ENCODE measurements around the gene MAMDC2.

The MAMDC2 gene

GRCh38 chr9:70168521-70168920, 124.9 kb downstream of the MAMDC2 start:
- in situ Hi-C loops (cut with MboI; ENCODE audit: low sequenced_read_pairs, unreplicated experiment): no loop called here
- TF ChIP-seq, protein P1, sequence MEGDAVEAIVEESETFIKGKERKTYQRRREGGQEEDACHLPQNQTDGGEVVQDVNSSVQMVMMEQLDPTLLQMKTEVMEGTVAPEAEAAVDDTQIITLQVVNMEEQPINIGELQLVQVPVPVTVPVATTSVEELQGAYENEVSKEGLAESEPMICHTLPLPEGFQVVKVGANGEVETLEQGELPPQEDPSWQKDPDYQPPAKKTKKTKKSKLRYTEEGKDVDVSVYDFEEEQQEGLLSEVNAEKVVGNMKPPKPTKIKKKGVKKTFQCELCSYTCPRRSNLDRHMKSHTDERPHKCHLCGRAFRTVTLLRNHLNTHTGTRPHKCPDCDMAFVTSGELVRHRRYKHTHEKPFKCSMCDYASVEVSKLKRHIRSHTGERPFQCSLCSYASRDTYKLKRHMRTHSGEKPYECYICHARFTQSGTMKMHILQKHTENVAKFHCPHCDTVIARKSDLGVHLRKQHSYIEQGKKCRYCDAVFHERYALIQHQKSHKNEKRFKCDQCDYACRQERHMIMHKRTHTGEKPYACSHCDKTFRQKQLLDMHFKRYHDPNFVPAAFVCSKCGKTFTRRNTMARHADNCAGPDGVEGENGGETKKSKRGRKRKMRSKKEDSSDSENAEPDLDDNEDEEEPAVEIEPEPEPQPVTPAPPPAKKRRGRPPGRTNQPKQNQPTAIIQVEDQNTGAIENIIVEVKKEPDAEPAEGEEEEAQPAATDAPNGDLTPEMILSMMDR (IDR thresholded peaks at IDR 0.05; ENCODE audit: borderline replicate concordance, control extremely low read depth, extremely low read depth, insufficient read depth, missing control alignments): no peak
- DNase-seq (ENCODE audit: low spot score): no peak

DNA sequence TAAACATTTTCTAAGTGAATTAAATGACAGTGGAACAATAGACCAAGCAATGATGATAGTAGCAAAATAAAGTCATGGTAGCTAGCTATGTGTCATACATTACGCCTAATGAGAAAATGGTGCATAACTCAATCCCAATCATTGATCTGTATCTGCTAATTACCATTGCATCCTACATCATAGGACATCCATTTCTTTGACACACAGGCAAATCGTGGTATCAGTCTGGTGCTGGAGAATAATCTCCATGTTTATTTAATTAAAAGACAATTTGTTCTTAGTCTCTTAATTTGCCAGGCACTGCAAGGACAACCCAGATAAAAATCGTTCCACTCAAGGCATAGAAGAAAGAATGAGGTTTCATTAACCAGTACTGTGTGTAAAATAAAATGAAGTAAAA, 125.6 kb downstream of the MAMDC2 start:
- TF ChIP-seq, protein P1 (IDR thresholded peaks at IDR 0.05; ENCODE audit: borderline replicate concordance, control extremely low read depth, extremely low read depth, insufficient read depth, missing control alignments): no peak
- DNase-seq (ENCODE audit: low spot score): no peak
- in situ Hi-C loops (cut with MboI; ENCODE audit: low sequenced_read_pairs, unreplicated experiment): no loop called here

GRCh38 chr9:70170151-70170790, 126.6 kb downstream of the MAMDC2 start:
- in situ Hi-C loops (cut with MboI; ENCODE audit: low sequenced_read_pairs, unreplicated experiment): no loop called here
- no peak for DNase-seq (ENCODE audit: low spot score)
- TF ChIP-seq, protein P1 (IDR thresholded peaks at IDR 0.05; ENCODE audit: borderline replicate concordance, control extremely low read depth, extremely low read depth, insufficient read depth, missing control alignments): no peak

GRCh38 chr9:70172532-70172931, 128.9 kb downstream of the MAMDC2 start:
- in situ Hi-C loops (cut with MboI; ENCODE audit: low sequenced_read_pairs, unreplicated experiment): no loop called here
- TF ChIP-seq, protein P1 (IDR thresholded peaks at IDR 0.05; ENCODE audit: borderline replicate concordance, control extremely low read depth, extremely low read depth, insufficient read depth, missing control alignments): no peak
- no peak for DNase-seq (ENCODE audit: low spot score)

DNA sequence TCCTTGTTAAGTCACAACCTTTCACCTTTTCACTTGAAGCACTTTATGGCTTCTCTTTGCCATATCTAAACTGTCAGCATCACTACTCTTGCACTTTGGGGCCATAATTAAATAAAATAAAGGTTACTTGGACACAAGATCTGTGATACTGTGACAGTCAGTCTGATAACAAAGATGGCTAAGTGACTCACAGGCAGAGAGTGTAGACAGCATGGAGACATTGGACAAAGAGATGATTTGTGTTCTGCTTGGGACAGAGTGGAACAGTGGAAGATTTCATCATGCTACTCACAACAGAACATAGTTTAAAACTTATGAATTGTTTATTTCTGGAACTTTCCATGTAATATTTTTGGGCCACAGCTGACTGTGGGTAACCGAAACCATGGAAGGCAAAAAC, 133.5 kb downstream of the MAMDC2 start:
- TF ChIP-seq, protein P1 (IDR thresholded peaks at IDR 0.05; ENCODE audit: borderline replicate concordance, control extremely low read depth, extremely low read depth, insufficient read depth, missing control alignments): no peak
- no peak for DNase-seq (ENCODE audit: low spot score)

DNA sequence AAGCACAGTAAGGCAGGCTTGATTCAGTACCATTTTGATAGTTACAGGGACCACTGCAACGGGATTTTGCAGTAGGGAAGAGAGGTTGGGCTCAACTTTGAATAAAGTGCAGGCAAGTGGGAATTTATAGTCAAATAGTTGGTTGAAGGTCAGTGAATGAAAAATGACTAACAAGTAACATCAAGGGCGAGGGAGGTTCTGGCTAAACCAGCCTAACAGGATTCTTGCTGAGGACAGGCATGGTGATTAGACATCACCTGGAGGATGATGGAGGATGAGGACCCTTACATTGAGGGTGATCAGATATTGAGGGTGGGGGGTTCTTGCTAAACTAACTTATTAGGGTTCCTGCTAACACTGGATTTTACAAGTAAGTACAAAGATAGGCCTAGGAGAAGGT, 149.1 kb downstream of the MAMDC2 start:
- in situ Hi-C loops (cut with MboI; ENCODE audit: low sequenced_read_pairs, unreplicated experiment): no loop called here
- no peak for DNase-seq (ENCODE audit: low spot score)
- TF ChIP-seq, protein P1 (IDR thresholded peaks at IDR 0.05; ENCODE audit: borderline replicate concordance, control extremely low read depth, extremely low read depth, insufficient read depth, missing control alignments): no peak

More for the DNA sequence above, 133.5 kb downstream of the MAMDC2 start:
- in situ Hi-C loops (cut with MboI; ENCODE audit: low sequenced_read_pairs, unreplicated experiment): no loop called here
